Endothelial cell of umbilical vein (primary cell): ENCODE results near the gene MRAP. TPM values are rescaled to one million over a fixed set of nuclear protein-coding genes. Genes with fewer than 3 reads are reported as not detected.

Source experiments
- BruUV-seq: library from RNA; stranded (reverse); fragments of 400-500 nt; replicated peaks from 2 replicates; lab custom pipeline; 2021; lab: Mats Ljungman, UMichigan
- CTCF ChIA-PET: fragments of 300-600, 350-600 bp; sonication (Branson Sonifier 250); formaldehyde crosslinking; loops from one replicate; lab custom pipeline; 2021; ENCODE audit warnings: antibody characterized with exemption, inconsistent platforms; lab: Charles Lee
- POLR2A ChIA-PET: fragments of 300-600, 350-600 bp; sonication (Branson Sonifier 250); formaldehyde crosslinking; loops from one replicate; lab custom pipeline; 2021; ENCODE audit warnings: antibody characterized with exemption, inconsistent platforms; lab: Charles Lee
- DNase-seq: peaks from one replicate; pipeline ENCODE4 v3.0.0-alpha.2; 2011; ENCODE audit warnings: low read depth, low spot score
- FAIRE-seq: peaks from 2 replicates; lab custom pipeline; 2011; peaks lifted over from hg19 to GRCh38; lab: Jason Lieb, UNC
- H2AFZ ChIP-seq: 2 replicates; pipeline ENCODE4 v1.6.0; 2012; ENCODE audit warnings: low read depth, low read length, control low read depth, inconsistent platforms
- H3K27ac ChIP-seq: 2 replicates; pipeline ENCODE4 v1.5.1; 2011; ENCODE audit warnings: low read depth, mild to moderate bottlenecking, control low read depth, low read length, moderate library complexity; ENCODE audit not compliant: insufficient read depth
- H3K27me3 ChIP-seq, 2 experiments: 2 replicates each; pipeline versions ENCODE4 v1.6.0 to v1.6.1; 2011; ENCODE audit warnings: low read length in 2 of 2, mixed read lengths in 1 of 2; ENCODE audit not compliant: control insufficient read depth in 2 of 2, insufficient read depth in 2 of 2
- H3K36me3 ChIP-seq, 2 experiments: 2 replicates in 1 of 2; 3 replicates in 1 of 2; pipeline ENCODE4 v1.5.1; 2011; ENCODE audit warnings: low read length in 2 of 2, mild to moderate bottlenecking in 1 of 2, moderate library complexity in 1 of 2; ENCODE audit not compliant: control insufficient read depth in 2 of 2, insufficient read depth in 2 of 2; ENCODE audit errors: extremely low read depth in 1 of 2
- H3K4me1 ChIP-seq: 3 replicates; pipeline ENCODE4 v1.5.1; 2011; ENCODE audit warnings: mild to moderate bottlenecking, low read length; ENCODE audit not compliant: control insufficient read depth, insufficient read depth; ENCODE audit errors: extremely low read depth
- H3K4me2 ChIP-seq: 2 replicates; pipeline ENCODE4 v1.6.1; 2011; ENCODE audit warnings: low read length, control low read depth, mixed read lengths; ENCODE audit not compliant: insufficient read depth
- H3K4me3 ChIP-seq, 3 experiments: fragments of 200-600 bp in 1 of 3; sonication (generic), shearing (Covaris generic) in 1 of 3; replicated peaks in 1 of 3; 2 replicates each; pipeline ENCODE4 v1.5.1; 2011 to 2016; ENCODE audit warnings: control low read depth in 3 of 3, low read length in 3 of 3, mild to moderate bottlenecking in 2 of 3, inconsistent platforms in 1 of 3, low read depth in 1 of 3, moderate library complexity in 1 of 3; ENCODE audit not compliant: insufficient read depth in 1 of 3
- H3K79me2 ChIP-seq: 2 replicates; pipeline ENCODE4 v1.6.0; 2012; ENCODE audit warnings: low read length, inconsistent platforms; ENCODE audit not compliant: control insufficient read depth, insufficient read depth
- H3K9ac ChIP-seq: replicated peaks from 2 replicates; pipeline ENCODE3; 2011; ENCODE audit warnings: low read length, control low read depth; ENCODE audit not compliant: insufficient read depth; ENCODE audit errors: extremely low read depth
- H3K9me1 ChIP-seq: replicated peaks from 3 replicates; pipeline ENCODE4 v1.6.0; 2011; ENCODE audit warnings: mild to moderate bottlenecking, low read length; ENCODE audit not compliant: control insufficient read depth, insufficient read depth; ENCODE audit errors: extremely low read depth
- H3K9me3 ChIP-seq: replicated peaks from 2 replicates; pipeline ENCODE4 v1.5.1; 2012; ENCODE audit warnings: low read length, inconsistent platforms; ENCODE audit not compliant: control insufficient read depth, insufficient read depth
- H4K20me1 ChIP-seq: replicated peaks from 2 replicates; pipeline ENCODE3; 2011; ENCODE audit warnings: mild to moderate bottlenecking, low read length; ENCODE audit not compliant: control insufficient read depth, insufficient read depth; ENCODE audit errors: extremely low read depth
- EZH2 ChIP-seq: IDR thresholded peaks from 2 replicates; pipeline ENCODE4 v1.6.1; 2012; ENCODE audit warnings: borderline replicate concordance, low read depth, mild to moderate bottlenecking, moderate library complexity, low read length, inconsistent platforms; ENCODE audit not compliant: severe bottlenecking
- FOS ChIP-seq: IDR thresholded peaks from 2 replicates; pipeline ENCODE4 v1.6.1; 2011; ENCODE audit warnings: mild to moderate bottlenecking, low read length, moderate library complexity, borderline replicate concordance; ENCODE audit not compliant: insufficient read depth
- GATA2 ChIP-seq: IDR thresholded peaks from 2 replicates; pipeline ENCODE4 v1.7.0; 2011; ENCODE audit warnings: low read depth, mild to moderate bottlenecking, moderate library complexity, mixed read lengths, low read length; ENCODE audit not compliant: insufficient read length, insufficient read depth
- JUN ChIP-seq: IDR thresholded peaks from 2 replicates; pipeline ENCODE4 v1.6.1; 2011; ENCODE audit warnings: borderline replicate concordance, low read depth; ENCODE audit not compliant: insufficient read length, insufficient read depth
- MYC ChIP-seq: IDR thresholded peaks from one replicate; pipeline ENCODE4 v1.6.1; 2011; ENCODE audit warnings: mild to moderate bottlenecking, low read depth, low read length
- POLR2A ChIP-seq: IDR thresholded peaks from 2 replicates; pipeline ENCODE4 v1.6.1; 2012; ENCODE audit warnings: low read depth, mild to moderate bottlenecking, control low read depth, low read length
- POLR2AphosphoS5 ChIP-seq: IDR thresholded peaks from 2 replicates; pipeline ENCODE4 v1.6.1; 2012; ENCODE audit warnings: low read depth, mild to moderate bottlenecking, control low read depth, low read length, moderate library complexity; ENCODE audit not compliant: insufficient read depth
- dilution Hi-C: fragments of 300-500 bp; cut with MboI; formaldehyde crosslinking; loops from one replicate; pipeline ENCODE4 v1.15.0; 2019; ENCODE audit warnings: low sequenced_read_pairs; ENCODE audit not compliant: extremely low pct_ligation_motif_present
- intact Hi-C: fragments of 100-400 bp; cut with micrococcal nuclease; formaldehyde crosslinking; loops from one replicate; pipeline ENCODE4 v1.10.0; 2022
- polyA plus RNA-seq, 4 experiments: library from polyadenylated mRNA; depleted of rRNA in 3 of 4; stranded (reverse) in 3 of 4; unstranded in 1 of 4; fragments of >200 nt; gene quantifications; 2 replicates each; pipeline versions ENCODE4 v1.2.1 to v1.2.3, GENCODE V29; 2011 to 2012; ENCODE audit warnings: missing spikeins in 1 of 4
- total RNA-seq: library from RNA; stranded (reverse); gene quantifications from 2 replicates; pipeline ENCODE4 v1.2.3, GENCODE V29; 2021
- TF ChIP-seq, protein P1 (sequence below): IDR thresholded peaks from 2 replicates; pipeline ENCODE4 v1.6.1; 2011; ENCODE audit not compliant: insufficient read depth, insufficient read length
- TF ChIP-seq, protein P2 (sequence below), 2 donors: IDR thresholded peaks; 1 replicate in 1 of 2; 2 replicates in 1 of 2; pipeline ENCODE4 v1.5.1; 2011; ENCODE audit warnings: low read length in 2 of 2, mild to moderate bottlenecking in 2 of 2, moderate library complexity in 2 of 2, control low read depth in 1 of 2, inconsistent platforms in 1 of 2, low read depth in 1 of 2; ENCODE audit not compliant: insufficient read depth in 1 of 2; ENCODE audit errors: extremely low read depth in 1 of 2

Gene MRAP
- total and polyA plus RNA-seq, 2 donors (not counting 3 experiments of a cell fraction or from before 2014, with no cell fraction given), result not detected

DNA sequence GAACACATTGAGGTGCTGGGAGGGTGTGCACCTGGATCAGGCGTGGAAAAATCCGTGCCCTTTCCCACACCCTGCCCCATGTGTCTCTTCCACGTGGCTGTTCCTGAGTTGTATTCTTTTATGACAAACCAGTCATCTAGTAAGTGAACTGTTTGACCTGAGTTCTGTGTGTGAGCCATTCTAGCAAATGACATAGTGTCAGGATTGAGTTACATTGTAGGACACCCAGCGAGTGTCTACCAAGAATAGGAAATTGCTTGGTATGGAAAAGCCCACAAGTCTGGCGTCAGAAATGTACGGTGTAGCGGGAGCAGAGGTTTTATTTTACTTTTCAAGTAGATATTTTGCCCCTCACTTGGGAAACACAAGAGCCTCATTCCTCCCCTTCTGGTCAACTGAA is 1.2 kb upstream of the MRAP start:
- no TSS peak for BruUV-seq
- H3K79me2 ChIP-seq, result no peaks in the 10 kb centered on the region
- FAIRE-seq (no peak), DNase-seq (no peak)
- intact Hi-C loops (no loop called here), dilution Hi-C loops (no loop called here)
- no peak overlapping the region for H3K27ac ChIP-seq
- H3K4me1 ChIP-seq, result no peaks in the 10 kb centered on the region
- no peaks in the 10 kb centered on the region for H4K20me1 ChIP-seq
- no peak overlapping the region for H3K4me2 ChIP-seq
- no peaks in the 10 kb centered on the region for H3K36me3 ChIP-seq
- no peak overlapping the region for H2AFZ ChIP-seq
- CTCF ChIA-PET, result no interaction called here
- no peaks in the 10 kb centered on the region for H3K27me3 ChIP-seq
- no peaks in the 10 kb centered on the region for H3K9me1 ChIP-seq
- no peaks in the 10 kb centered on the region for H3K9me3 ChIP-seq
- no peak for TF ChIP-seq MYC
- TF ChIP-seq FOS, result no peak
- TF ChIP-seq, protein P1, sequence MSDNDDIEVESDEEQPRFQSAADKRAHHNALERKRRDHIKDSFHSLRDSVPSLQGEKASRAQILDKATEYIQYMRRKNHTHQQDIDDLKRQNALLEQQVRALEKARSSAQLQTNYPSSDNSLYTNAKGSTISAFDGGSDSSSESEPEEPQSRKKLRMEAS, result no peak
- TF ChIP-seq EZH2, result no peak
- TF ChIP-seq, protein P2, sequence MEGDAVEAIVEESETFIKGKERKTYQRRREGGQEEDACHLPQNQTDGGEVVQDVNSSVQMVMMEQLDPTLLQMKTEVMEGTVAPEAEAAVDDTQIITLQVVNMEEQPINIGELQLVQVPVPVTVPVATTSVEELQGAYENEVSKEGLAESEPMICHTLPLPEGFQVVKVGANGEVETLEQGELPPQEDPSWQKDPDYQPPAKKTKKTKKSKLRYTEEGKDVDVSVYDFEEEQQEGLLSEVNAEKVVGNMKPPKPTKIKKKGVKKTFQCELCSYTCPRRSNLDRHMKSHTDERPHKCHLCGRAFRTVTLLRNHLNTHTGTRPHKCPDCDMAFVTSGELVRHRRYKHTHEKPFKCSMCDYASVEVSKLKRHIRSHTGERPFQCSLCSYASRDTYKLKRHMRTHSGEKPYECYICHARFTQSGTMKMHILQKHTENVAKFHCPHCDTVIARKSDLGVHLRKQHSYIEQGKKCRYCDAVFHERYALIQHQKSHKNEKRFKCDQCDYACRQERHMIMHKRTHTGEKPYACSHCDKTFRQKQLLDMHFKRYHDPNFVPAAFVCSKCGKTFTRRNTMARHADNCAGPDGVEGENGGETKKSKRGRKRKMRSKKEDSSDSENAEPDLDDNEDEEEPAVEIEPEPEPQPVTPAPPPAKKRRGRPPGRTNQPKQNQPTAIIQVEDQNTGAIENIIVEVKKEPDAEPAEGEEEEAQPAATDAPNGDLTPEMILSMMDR (IDR thresholded peaks at IDR 0.05; ENCODE audit: extremely low read depth in 1 of 2, insufficient read depth in 1 of 2, low read depth in 1 of 2, low read length in 2 of 2), result no peak
- TF ChIP-seq POLR2AphosphoS5, result no peak
- TF ChIP-seq POLR2A, result no peak
- no peak for TF ChIP-seq GATA2
- no peak for TF ChIP-seq JUN
- POLR2A ChIA-PET, result no interaction called here
- H3K4me3 ChIP-seq, result no peak overlapping the region
- no peak overlapping the region for H3K9ac ChIP-seq
